GM21528 (cell line): ENCODE data around the gene WNT3A.

ENCODE experiments used
- ATAC-seq: cut with Tn5 transposase; IDR thresholded peaks from one replicate; pipeline ENCODE4 v1.9.1; 2021; ENCODE audit warnings: mild to moderate bottlenecking, moderate library complexity; ENCODE audit not compliant: unreplicated experiment, low FRiP score

Gene WNT3A

DNA sequence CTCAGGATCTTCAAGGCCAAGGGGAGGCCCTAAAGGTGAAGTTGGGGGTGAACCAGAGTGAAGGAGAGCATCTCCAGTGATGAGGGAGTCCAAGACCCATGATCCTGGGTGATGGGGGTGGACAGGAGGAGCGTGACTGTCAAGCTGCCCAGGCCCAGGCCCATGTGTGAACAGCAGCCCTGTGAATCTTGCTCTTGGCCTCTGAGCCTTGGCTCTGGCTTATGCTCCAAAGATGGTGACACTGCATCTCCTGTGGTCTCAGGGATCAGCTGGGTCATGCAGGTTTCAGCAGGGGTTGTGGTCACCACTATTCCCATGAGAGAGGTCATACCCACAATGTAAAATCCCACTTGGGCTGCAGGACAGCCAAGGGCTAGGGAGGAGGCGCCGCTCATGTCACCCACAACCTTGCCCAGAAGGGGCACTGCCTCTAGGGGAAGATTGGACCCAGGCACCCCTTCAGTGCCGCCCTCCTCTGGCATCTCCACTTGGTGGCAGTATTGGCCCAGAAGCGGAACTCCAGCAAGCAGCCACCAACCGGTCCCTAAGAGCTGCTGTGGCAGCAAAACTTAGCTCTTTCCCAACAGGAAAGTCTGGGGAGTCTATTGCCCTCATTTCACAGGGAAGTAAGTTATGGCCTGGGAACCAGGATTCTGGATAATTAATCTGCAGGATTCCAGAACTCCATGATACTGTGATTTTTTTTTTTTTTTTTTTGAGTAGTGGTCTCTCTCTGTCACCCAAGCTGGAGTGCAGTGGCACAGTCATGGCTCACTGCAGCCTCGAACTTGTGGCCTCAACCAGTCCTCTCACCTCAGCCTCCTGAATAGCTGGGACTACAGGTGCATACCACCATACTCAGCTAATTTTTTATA, 7.5 kb upstream of the WNT3A start:
- ATAC-seq, result no peak

DNA sequence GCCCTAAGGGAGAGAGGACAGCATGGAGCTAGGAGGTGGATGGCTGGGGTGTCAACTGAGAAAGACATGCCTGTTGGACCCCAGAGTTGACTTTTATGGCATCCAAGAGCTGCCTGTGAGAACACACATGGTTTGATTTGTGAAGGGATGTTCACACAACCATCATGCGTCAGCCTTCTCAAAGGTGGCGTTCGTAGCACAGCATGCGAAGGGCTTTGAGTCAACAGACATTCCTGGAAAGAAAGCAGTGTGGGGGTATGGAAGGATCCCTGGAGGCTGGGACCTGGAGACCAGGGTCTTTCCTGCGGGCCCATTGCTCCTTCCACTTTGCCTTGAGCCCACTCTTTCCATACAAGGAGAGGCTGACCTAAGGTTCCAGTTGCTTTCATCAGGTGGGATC, 6.4 kb upstream of the WNT3A start:
- ATAC-seq, result no peak

DNA sequence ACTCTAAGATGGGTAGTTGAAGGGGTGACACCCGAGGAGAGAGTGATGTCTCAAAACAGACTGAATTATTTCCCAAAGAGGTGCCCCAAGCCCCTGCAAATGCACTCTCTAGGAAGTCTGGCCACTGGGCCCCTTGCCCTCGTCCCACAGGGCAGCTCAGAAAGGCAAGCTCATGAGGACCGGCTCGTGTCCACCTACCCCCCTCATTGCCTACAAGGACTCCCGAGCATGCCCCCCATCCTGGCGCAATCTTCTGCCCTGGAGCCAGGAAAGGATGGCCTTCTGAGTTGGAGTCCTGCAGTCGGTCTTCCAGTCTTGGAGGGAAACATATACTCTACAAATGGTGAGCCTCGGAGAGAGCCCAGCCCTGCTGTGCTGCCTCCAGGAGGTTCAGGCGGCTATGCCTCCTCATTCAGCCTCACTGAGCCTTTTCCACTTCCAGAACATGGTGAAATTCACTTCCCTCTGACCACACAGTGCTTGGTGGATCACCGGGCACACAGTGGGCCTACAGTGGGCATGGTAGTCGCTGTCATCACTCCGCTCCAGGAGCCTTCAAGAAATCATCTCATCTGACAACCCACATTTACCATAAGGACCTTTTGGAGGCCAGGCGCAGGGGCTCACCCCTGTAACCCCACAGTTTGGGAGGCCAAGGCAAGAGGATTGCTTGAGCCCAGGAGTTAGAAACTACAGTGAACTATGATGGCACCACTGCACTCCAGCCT, 5.8 kb upstream of the WNT3A start:
- no peak for ATAC-seq

DNA sequence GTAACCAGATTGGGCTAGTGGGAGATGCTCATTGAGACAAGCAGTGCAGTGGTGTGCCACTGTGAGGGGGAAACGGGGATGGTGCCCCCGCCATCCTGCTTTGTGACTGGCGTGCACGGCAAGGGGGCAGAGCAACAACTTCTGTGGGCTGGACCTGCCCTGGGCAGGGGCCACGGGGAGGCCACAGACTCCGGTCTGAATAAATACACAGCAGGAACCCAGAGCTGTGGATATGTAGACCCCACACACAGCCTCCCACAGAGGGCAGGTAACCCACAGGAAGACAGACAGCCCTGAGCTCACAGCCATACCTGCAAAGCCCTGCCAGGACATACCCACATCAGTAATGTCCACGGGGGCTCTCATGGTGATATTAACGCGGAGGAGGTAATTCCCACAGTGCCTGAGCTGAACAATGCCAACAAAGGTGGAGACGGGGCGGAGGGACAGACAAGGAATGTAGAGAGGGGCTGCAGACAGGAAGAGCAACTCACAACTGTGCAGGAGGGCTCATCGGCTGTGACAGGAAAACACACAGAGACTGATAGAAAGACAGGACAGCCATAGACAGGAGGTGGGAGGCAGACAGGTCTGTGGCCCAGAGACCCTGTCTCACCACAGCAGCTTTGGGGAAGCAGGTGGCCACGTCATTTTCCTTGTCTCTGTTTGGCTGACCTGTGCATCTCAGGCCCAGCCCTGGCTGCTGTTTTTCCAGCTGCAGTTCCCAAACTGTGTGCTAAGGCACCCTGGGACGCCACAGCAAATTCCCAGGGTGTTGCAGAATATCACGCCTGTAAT, 4.9 kb upstream of the WNT3A start:
- ATAC-seq, result no peak

DNA sequence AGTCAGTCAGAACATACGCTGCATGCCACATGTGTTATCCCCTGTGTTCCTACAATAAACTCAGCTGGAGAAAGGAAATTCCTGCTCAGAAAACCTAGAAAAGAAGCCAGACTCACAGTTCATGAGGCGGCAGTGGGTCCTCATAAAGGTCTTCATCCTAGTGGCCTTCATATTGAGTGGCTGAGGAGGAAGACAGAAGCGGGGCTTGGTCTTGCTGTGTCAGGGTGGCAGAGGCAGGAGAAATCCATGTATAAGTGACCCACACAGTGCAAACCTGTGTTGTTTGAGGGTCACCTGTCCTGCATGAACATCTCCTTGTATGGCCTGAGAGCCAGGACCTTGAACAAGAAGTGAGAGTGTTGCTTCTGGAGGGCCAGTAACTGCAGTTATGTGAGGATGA, 4.0 kb upstream of the WNT3A start:
- no peak for ATAC-seq

DNA sequence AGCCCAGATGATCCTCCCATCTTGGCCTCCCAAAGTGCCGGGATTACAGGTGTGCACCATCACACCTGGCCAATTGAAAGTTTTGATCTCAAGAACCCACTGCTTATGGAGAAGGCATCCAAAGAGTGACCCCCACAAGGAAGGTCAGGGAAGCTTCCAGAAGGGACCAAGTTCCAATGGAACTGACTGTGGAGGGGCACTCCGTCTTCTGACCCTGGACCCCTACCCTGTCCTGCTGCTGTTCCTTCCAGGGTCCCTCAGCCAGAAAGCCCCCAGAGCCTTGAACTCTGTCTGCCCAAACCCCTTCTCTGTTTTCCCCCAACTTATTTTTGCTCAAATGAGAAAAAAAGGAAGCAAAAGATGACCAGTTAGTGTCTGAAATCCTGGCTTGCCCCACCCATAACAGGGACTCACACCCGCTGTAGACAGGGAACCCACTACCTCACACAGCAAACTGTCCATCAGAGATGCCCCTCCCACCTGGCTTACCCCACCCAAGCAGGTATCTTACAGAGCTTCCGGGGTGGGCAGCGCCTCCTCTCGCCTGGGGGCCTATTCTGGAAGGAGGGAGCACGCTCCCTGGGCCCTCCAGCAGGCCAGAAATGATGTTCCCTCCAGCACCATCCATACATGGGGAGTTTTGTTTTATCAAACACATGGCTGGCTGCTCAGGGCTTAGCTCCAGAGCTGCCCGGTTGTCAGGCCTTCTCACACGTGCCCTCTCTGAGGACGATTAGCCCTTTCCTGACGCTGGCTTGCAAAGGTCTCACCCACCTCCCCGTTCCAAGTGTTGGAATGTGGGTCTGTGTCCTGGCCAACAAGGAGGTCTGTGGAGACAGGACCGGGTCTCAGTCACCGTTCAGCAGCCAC, 3.1 kb upstream of the WNT3A start:
- no peak for ATAC-seq

DNA sequence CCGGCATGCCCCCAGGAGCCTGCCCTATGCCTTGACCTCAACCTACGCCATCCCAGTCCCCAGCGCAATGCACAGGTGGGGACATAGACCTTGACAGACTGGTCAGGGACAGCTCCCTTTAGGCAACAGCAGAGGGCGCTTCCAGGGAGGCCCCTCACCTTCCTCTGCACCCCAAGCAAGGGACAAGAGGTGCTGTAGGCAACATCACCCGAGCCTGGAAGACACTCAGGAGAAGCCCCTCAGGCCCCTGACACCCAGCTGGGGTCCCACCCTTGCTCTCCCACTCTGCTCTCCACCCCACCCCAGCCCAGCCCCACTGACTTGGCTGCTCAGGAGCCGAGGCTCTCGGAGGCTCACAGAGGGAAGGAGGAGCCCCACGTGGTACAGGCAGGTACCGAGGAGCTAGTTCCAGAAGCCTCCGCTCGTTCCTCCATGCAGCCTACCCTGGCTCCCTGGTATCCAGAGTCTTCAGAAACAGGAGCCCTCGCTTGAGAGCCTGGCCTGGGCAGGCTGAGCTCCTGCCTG, 2.4 kb upstream of the WNT3A start:
- no peak for ATAC-seq

DNA sequence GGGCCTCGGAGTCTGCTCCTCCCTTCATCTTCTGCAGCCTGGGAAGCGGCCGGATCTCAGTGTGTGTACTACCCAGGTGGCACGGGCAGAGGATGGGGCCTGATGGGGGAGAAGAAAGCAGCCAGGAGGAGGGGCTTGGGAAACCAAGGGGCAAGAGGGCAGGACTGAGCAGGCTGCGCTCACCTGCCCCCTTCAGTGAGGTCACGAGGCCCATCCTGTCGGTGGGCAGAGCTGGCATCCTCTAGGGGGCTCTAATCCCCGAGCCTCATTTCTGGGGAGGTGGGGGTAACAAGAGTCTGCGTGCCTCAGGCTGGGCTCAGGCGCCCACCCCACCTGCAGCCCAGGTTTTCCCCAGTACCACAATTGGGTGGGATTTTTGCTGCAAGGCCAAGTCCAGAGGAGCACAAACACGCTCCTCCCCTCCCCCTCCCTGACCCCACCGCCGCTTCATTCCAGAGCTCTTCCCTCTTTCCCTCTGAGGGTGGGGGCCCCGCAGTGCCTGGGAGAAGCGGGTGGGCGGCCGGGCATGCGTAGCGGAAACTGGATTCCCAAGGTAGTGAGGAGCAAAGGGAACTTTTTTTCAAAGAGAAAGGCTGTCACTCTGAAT, 1.8 kb upstream of the WNT3A start:
- no peak for ATAC-seq

DNA sequence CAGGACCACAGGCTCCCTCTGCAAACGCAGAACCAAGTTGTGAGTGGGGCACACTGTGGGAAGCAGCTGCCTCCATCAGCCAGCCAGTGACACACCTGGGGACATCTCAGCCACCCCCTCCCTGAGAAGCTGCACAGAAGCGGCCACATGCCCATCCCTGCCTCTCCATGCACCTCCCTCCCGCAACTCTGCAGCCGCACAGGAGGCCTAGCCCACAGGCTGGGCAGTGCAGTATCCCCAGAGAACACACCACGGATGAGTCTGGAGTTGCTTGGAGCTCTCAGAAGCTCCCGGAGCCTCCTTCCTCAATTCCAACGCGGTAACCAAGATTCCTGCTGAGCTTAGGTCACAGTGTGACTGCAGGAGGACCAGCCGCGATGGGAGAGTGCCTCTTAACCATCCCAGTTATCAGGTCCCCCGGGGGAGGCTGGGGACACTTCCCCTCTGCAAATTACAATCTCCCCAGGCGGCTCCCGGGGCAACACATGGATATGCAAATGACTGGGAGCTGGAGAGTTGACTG, 1.2 kb upstream of the WNT3A start:
- no peak for ATAC-seq

DNA sequence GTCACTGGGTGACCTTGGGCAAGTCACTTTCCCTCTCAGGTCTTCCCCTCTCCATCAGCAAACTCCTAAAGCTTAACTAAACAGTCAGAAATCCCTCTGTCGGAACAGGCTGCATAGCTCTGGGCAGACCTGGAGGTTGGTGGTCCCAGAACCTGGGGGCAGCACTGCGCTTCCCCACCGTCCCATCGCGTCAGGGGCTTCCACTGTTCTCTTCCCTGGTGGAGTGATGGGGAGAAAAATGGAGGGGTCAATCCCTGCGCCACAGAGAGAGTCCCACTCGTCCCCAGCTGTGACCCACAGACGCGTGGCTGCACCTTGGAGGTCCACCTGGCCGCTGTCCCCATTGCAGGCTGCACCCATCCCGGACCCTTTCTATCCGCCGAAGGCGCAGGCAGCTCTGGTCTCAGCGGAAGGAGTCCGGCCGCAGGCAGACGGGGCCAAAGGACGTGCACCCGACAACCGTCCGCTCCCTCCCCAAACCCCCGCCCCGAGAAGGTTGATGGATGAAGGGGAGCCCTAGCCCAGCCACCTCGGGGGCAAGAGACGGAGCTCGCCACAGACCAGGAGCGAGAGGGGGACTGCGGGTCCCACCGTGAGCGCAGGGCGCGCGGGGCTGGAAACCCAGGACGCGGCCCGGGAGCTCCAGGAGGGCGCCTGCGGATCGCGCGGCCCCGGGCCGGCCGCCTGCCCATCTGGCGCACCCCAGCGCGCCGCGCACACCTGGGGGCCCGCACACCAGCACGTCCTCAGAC, 588 bp upstream of the WNT3A start:
- ATAC-seq, result no peak

DNA sequence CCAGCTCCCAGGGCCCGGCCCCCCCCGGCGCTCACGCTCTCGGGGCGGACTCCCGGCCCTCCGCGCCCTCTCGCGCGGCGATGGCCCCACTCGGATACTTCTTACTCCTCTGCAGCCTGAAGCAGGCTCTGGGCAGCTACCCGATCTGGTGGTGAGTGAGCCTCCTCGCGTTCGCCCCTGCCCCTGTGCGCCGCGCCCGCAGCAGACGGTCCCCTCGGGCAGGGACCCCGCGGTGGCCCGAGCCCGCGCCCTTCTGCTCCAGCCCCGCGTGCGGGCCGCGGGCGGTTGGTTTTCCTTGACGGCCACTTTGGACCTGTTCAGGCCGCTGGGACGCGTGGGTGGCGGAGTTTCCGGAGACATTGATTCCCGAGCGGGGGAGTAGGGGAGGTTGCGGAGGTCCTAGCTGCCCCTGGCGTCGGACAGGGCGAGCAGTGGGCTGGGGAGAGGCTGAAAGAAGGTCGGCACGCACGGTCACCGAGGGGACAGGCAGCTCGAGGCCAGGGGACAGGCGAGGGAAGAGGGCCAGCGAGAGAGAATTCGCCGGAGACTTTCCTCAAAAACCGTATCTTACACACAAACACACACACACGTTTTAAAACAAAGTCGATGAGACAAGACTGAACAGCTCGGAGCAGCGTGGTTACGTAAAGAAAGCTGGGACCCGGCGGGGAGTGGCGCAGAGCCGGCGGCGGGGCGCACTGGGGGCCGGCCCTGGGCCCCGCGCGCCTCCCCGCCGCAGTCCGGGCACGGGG, 427 bp downstream of the WNT3A start:
- ATAC-seq, result no peak

DNA sequence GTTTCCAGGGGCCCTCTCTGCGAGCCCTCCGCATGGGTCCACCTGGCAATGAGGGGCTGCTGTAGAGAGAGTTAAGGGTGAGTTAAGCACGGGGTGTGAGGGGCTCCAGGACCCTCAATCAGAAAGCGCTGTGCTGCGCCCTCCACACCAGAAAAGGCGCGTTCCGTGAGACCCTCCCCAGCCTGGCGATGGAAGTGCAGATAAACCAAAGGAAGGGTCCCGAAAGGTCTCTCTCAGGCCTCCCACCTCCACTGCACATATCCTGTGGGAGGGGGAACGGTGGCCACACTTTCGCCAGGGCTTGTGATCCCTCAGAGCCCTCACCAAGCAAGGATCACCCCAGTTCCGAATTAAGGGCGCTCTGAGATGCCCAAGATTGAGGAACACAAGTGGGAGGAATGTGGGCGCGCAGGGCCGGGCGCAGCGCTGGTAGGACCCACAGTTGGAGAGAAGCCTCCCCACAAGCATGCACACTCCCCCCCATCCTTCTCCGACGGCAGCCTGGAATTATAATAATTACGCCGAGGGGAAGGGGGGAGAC, 1.1 kb downstream of the WNT3A start:
- ATAC-seq, result no peak

DNA sequence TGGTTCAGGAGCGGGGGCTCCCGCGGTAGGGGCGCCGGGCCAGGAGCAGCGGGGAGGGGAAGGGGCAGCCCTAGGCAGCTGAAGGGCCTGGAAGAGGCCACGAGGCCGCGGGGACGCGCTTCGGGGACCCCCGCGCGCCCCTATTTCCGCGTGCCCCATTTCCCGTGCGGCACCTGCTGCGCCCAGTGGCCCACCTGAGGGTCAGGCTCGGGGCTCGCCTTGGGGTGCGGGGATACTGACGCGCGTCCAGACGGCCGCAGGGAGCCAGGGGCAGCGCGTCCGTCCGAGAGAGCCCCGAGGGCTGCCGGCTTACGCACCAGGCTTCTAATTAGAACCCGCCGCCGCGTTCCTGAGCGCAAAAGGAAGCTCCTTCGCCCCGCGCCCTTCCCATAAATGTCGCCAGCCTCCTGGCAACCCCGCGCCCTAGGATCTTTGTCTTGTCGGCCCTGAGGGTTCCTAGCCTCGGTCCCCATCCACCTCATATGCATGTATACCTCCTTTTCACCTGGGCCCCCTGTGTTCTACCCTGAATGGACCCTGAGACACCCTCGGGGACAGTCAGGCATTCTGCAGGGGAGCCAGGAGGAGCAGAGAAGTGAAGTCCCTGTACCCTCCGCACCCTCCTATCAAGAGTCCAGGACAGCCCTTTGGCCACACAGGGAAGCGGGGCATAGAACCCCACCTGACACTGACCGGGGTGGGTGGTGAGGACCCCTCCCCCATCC, 1.8 kb downstream of the WNT3A start:
- ATAC-seq, result no peak

DNA sequence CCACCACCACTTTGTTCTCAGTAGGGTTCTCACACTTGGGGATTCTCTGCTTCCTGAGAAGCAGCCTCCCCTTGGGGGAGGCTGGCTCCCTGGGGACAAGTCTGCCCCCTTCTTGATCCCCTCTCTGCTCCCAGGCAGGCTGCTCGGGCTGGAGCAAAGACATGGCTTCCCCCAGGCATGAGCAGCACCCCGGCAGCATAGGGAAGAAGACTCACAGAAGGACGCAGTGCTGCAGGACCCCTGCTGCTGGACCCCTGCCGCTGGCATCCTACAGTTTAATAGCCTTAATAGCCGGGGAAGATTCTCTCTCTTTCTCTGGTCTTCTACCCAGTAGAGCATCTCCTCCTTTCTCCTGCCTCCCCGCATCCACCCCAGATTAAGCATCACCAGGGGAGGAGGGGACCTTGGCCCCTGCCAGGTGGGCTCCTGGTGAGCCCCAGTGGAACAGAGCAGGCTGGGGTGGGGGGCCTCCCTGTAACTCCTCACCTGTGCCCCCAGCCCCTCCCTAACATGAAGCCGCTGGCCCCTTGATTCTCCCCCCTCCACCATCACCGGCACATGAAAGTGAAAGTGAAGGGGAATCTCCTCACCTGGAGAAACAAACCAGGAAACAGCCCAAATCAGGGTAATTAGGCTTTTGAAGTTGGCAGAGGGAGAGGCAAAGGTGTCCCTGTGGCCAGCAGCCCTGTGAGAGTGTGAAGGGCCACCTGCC, 2.5 kb downstream of the WNT3A start:
- no peak for ATAC-seq

DNA sequence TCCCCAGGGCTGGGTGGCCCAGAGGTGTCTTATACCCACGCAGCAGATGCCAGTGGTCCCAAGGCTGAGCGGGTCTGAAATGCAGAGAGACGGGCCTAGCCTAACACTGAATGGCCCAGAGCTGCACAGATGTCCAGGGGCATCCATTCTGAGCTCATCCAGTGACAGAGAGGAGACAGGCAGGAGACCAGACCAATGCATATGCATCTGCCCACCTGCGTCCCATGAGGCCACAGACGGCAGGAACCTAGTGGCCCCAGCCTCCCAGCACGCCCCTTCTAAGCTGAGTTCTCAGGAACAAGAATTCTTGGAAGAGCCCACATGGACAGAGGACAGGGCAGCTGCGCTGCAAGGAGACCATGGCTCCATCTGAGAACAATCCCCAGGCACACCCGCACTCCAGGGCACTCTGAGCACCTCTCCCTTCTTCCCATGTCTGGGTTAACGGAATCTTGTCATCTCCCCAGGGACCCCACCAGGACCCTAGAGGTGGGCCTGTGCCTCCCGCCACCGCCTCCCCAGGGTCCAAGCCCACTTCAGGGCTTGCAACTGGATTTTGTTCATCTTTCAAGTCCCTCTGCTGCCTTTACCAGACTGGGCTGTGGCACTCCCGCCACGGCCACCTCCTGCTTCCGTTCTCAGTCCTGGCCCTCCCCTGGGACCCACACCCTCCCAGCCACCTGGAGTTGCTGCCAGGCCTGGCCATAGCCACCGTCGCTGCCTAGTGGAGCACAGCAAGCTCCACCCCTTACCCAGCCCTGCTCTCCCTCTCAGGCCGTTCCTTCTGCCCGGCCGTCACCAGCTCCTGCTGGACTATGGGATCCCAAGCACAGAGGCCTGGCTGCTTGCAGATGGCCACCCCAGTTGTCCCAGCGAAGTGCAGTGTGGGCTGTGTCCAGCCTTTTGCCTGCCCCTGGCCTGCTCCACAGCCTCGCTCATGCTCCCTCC, 3.3 kb downstream of the WNT3A start:
- no peak for ATAC-seq
